HG02571 (cell line): ENCODE data around the gene SHD.
"Not testable (repeated sequence)": the region's sequence is repeated elsewhere in the genome, so short reads cannot be mapped to it uniquely, and the experiment has no call there.

ENCODE experiments used
- ATAC-seq: cut with Tn5 transposase; IDR thresholded peaks from one replicate; pipeline ENCODE4 v1.9.1; 2021; ENCODE audit warnings: mild to moderate bottlenecking, moderate library complexity; ENCODE audit not compliant: unreplicated experiment

Gene SHD

DNA sequence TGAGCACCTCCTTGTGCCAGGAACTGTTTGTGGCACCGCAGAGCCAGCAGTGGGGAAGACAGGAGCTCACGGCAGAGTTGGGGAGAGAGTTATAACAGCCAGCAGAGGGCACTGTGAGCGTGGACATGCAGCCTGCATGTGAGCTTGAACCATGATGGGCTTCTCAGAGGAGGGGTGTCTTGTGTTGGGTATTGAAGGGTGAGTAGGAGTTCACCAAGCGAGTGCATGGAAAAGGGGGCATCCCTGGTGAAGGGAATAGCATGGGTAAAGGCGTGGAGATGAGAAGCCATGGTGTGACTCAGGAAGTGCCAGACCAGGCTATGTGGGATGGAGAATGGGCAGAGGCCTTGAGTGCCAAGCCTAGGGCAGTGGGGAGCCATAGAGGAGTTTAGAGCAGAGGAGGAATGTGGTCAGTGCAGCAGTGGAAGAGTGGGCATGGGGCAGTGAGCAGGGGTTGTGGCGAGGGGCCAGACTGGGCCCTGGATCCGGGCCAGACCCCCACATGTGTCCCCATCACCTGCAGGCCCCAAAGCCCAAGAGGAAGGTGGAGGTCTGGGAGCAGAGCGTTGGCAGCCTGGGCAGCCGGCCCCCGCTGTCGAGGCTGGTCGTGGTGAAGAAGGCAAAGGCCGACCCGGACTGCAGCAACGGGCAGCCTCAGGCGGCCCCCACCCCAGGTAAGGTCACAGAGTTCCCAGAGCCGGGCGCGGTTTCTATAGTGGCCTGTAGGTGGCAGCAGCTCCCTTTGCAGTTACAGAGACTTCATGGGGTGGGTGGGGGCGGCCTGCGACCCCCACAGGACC, 11.8 kb upstream of the SHD start:
- no peak for ATAC-seq

DNA sequence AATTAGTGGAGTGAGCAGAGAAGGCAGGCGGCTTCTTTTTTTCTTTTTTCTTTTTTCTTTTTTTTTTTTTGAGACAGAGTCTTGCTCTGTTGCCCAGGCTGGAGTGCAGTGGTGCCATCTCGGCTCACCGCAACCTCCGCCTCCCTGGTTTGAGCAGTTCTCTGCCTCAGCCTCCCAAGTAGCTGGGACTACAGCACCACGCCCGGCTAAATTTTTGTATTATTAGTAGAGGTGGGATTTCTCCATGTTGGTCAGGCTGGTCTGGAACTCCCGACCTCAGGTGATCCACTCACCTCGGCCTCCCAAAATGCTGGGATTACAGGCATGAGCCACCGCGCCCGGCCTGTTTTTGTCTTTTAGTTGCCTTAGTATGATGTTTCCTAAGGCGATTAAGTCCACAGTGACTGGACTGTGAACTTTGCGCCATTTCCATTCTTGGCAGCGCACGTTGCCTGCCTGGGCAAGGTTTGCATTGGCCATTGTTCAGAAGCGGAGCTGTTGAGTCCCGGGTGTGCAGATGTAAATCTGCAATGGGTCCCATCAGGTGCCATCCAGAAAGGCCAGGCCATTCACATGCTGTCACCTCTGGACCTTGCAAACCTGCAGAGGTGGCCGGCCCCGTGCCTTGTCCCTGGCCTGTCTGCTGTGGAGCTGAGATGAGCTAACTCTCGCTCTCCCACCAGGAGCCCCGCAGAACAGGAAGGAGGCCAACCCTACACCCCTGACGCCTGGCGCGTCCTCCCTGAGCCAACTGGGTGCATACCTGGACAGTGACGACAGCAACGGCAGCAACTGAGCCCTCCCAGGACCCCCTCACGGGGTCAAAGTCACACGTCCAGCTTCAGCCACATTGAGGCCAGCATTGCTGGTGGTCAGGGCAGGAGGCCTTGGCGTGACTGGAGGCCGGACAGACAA, 10.9 kb upstream of the SHD start:
- ATAC-seq = no peak

DNA sequence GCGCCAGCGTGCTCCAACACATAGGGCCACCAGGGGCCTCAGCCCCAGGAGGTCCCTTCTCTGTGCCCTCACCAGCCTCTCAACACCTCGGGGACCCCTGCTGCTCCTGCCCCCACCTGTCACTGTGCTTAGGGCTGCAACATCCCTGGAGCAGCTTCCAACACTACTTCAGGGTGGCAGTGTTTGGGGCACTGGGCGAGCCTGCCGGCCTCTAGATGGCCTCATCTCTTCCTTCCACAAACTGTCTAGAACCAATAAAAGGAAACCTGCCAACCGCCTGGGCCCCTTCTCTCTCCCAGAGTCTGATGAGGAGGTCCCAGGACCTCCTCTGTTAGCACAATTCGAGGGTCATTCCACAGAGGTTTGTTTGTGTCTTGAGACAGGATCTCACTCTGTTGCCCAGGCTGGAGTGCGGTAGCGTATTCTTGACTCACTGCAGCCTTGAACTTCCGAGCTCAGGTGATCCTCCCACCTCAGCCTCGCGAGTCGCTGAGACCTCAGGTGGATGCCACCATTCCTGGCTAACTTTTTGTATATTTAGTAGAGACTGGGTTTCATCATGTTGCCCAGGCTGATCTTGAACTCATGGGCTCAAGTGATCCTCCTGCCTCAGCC, 10.1 kb upstream of the SHD start:
- ATAC-seq = no peak

DNA sequence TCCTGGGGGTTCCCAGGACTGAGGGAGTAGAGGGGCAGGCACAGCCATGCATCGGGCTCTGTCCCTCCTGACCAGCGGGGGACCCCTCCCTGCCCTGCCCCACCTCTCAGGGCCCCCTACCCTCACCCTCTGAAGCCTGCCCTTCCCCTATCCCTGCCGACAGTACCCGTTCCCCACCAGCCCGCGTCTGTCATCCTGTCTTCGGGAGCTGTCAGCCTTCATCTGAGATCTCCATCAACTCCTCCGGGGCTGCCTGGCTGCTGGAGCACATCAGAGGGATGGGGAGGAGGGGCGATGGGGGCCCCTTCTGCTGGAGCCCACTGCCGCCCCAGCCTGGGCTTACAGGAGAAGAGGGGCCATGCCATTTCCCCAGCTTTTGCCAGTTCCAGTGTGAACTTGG, 6.2 kb upstream of the SHD start:
- ATAC-seq = no peak

DNA sequence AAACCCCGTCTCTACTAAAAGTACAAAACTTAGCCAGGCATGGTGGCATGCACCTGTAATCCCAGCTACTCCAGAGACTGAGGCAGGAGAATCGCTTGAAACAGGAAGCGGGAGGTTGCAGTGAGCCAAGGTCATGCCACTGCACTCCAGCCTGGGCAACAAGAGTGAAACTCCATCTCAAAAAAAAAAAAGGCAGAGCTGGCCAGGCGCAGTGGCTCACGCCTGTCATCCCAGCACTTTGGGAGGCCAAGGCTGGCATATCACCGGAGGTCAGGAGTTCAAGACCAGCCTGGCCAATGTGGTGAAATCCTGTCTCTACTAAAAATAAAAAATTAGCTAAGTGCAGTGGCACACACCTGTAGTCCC, 4.8 kb upstream of the SHD start:
- not testable (repeated sequence) for ATAC-seq

DNA sequence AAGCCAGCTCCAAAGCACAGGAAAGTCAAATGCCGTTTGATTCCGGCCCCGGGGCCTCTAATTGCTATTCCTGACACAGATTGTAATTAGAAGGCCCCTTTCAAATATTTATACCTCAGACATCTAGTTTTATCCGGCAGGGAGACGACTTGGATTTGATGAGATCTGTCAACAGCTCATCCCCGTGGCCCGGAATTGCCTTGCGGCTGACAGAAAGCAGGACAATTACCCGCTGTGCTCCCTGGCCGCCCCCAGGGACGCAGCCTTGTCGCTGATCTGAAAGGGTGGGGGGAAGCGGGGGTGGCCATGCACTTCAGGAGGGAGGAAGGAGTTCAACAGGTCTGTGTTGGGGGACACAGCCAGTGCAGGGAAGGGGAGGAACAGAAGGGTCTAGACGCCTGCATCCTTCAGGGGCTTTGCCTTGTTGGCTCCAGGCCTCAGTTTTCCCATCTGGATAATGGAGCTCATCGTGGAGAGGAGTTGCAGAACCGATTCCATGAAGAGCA, 1.8 kb upstream of the SHD start:
- no peak for ATAC-seq

DNA sequence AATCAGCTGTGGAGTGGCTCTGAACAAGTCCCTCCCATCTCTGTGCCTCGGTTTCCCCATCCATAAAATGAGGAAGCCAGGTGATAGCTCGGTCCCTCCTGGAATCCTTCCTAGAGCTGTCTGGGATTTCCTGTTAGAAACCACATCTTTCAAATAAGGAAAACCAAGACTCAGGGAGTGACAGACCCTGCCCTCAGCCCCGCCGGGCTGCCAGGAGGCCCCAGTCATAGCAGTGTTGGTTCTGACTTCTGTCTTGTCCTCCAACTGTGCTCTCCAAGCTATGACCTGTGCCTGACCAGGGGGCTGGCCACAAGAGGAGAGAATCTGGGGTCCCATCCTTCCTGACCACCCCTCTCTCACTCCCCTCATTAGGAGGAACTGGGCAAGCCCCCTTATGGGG, 1.1 kb upstream of the SHD start:
- ATAC-seq = no peak

DNA sequence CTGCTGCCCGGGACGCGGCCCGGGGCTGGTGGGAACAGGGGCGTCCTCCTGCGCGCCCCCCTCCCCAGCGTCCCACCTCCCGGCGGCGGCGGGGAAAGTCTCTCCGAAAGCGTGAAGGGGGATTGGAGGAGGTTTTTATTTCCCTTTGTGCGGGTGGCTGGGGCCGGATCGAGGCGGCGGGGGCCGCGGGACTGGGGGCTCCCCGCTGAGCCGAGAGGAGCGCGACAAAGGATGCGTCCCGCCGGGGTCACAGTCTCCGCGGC, 132 bp downstream of the SHD start:
- ATAC-seq = no peak

DNA sequence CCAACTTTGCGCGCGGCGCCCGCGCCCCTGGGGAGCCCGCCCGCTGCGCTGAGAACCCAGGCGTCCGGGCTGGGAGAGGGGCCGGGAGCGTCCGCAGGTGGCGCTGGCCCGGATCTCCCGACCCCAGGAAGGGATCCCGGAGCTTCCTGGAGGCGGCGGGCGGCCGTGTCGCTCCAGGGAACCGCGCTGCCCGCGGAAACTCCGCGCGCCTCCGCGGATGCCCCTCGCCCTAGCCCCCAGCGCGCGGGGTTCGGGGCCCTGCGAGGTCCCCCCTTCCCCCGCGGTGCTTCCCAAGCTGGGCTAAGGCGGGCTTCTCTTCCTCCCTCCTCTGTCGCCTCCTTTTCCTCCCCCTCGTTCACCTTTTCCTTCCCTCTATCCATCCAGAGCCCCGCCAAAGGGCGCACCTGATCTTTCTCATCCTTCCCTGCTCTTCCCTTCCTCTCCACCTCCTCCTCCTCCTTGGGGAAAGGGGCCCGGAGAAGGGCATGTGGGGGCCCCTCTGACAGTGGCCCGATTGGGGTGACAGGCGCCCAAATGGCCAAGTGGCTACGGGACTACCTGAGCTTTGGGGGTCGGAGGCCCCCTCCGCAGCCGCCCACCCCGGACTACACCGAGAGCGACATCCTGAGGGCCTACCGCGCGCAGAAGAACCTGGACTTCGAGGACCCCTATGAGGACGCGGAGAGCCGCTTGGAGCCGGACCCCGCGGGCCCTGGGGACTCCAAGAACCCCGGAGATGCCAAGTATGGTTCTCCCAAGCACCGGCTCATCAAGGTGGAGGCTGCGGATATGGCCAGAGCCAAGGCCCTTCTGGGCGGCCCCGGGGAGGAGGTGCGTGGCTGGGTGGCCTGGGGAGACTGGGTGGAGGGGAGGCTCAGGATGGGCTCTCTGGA, 710 bp downstream of the SHD start:
- ATAC-seq = no peak

DNA sequence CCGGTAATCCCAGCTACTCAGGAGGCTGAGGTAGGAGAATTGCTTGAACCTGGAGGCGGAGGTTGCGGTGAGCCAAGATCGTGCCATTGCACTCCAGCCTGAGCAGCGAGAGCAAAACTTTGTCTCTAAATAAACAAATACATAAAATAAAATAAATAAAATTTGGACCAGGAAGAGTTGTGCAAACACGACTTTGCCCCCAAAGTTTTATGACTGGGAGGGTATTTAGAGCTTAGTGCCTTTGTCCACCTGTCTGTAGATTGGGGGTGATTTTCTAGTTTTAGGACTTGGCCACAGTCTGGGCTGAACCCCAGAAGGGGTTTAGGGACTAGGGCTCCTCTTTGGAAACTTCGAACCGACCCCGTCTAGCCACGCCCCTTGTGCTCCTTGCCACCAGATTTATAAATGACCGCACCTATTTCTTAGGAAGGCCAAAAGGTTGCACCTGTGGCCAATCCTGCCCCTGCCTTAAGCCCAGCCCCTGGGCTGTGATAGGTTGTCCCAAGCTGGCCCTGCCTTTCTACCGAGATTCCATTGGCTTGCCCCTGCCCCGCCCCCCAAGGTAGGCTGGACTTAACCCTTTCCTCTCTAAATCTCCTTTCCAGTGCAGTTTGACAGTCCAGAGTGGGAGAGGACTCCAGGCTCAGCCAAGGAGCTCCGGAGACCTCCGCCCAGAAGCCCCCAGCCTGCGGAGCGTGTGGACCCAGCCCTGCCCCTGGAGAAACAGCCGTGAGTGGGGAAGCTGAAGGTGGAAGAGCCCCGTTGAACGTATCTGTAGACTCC, 5.3 kb downstream of the SHD start:
- ATAC-seq = no peak

DNA sequence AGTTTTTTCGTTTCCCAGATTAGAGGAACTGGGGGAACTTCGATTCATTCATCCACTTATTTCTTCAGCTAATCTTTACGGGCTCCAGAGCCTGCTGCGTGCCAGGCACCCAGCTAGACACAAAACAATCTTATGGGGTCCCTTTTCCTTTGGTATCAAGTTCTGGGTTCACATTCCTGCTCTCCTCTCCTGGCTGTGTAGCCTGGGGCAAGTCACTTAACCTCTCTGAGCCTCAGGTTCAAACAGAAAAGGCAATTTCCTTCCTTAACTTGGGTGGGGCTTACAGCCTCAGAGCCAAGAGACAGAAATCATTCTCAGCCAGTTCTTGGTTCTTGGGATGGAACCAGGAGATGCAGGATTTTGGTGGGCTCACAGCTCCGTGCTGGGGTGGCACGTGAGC, 5.9 kb downstream of the SHD start:
- no peak for ATAC-seq

DNA sequence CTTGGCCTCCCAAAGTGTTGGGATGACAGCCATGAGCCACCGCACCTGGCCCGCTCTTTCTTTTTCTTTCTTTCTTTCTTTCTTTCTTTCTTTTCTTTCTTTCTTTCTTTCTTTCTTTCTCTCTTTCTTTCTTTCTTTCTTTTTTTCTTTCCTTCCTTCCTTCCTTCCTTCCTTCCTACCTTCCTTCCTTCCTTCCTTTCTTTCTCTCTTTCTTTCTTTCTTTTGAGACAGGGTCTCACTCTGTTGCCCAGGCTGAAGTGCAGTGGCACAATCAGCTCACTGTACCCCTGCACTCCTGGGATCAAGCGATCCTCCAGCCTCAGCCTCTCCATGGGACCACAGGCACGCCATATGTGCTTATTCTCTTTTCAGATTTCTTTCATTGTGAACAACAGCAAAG, 7.1 kb downstream of the SHD start:
- not testable (repeated sequence) for ATAC-seq

DNA sequence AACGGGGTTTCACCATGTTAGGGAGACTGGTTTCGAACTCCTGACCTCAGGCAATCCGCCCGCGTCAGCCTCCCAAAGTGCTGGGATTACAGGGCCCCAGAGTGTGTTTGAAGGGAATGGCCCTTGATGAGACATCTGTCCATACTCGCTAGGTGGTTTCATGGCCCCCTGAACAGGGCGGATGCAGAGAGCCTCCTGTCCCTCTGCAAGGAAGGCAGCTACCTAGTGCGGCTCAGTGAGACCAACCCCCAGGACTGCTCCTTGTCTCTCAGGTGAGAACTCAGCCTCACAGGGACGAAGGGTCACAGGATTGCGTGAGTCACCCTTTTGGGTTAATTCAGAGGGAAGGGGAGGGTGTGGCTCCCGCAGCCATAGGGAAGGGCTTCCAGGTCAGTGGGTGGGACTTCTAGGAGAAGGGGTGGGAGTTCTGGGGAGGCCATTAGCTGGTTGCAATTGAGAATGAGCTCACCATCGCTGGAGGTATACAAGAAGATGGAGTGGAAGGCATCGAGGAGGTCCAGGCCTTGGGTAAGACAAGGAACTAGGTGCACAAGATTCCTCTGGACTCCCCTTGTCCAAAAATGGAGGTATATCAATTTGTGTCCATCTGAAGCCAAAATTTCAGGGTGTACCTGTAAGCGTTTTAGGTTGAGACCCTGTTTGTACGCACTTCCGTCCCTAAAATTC, 9.2 kb downstream of the SHD start:
- no peak for ATAC-seq

DNA sequence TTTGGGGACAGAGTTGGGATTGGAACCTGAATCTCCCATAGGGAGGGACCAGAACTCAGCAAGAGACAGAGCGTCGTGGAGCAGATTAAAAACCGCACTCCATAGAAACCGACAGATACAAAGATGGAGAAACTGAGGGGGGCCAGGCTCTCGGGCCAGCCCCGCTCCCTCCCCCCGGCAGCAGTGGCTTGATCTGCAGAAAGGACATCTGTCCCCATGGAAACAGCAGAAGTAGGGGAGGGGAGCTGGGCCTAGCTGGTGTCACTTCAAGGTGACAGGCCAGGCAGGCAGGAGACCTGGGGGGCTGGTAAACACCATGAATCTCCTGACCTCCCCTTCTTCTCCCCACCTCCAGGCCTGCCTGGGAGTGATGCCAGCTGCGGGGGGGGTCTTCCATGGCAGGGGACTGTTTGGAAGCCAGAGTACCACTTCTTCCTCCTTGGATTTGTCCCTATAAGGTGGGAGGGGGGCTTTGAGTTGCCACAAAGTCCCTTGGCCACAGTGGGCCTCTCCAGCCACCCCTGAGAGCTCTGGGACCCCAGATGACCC, 12.2 kb downstream of the SHD start:
- no peak for ATAC-seq

DNA sequence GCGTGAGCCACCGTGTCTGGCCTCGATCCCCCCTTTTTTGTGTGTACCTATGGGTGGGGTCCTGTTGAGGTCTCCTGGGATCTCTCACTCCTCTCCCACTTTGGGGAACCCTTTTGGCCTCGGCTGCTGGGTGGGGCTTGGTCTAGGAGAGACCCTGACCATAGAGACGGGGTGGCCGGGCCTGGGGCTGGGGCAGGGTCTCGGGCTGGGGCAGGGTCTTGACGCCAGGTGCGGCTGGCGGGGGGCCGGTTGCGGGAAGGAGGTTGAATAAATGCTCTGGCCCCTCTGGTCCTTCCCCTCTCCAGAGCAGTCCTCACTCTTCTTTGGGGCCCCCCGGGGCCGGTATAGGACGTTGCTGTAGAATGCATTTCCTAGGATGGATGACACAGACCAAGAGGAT, 13.4 kb downstream of the SHD start:
- ATAC-seq = no peak

DNA sequence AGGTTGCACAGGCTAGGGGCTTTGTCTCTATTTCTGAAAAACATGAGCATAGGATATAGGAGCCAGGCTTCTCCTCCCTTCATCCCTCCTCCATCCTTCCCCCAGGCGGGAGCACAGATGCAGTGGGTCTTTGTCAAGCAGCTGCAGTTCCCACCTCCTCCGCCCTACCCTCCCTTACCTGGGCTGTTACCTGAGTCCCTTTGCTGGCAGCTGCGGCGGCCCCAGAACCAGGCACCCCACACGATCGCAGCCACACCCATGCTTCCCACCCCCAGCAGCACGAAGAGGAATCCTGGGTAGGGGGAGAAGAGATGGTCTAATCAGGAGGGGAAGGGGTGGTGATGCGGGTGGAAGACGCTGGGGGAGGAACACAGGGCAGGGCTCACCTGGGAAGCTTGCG, 15.3 kb downstream of the SHD start:
- no peak for ATAC-seq

DNA sequence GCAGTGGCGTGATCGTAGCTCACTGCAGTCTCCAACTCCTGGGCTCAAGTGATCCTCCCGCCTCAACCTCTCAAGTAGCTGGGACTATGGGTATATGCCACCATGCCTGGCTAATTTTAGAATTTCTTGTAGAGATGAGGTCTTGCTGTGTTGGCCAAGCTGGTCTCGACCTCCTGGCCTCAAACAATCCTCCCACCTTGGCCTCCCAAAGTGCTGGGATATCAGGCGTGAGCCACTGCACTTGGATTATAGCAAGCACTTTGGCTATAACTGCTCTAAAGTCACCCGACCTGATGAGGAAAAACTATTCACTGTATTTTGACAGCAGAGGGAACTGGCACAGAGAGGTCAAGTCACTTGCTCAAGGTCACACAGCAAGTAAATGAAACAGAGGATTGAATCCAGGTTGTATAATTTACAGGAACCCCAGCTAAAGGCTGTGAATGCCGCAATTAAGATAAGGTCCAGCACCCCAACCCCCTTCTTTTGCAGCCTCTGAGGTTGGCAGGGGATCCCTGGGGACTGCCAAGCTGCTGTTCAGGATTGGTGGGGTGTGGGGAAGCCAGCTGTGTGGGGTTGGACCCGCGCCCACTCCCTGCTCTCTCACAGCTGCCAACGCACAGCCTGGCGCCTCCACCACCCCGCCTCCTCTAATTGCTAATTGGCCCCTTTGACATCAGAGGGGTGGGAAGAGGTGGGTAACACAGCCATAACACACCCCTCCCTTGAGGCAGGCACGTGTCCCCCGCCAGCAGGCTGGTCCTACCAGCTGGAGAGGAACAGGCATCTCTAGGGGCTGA, 17.1 kb downstream of the SHD start:
- ATAC-seq = no peak
